B cell (primary cell): ENCODE results near the gene ERVW-1. TPM values are rescaled to one million over a fixed set of nuclear protein-coding genes. Genes with fewer than 3 reads are reported as not detected.
"Not testable (repeated sequence)": the region's sequence is repeated elsewhere in the genome, so short reads cannot be mapped to it uniquely, and the experiment has no call there.

Experiments used
- ATAC-seq: fragments of 200-7000 bp; cut with Tn5 transposase; one replicate; pipeline ENCODE4 v1.10.0; 2021; ENCODE audit warnings: low read depth, mild to moderate bottlenecking, moderate number of reproducible peaks, moderate library complexity
- CTCF ChIA-PET: fragments of 350-600 bp; sonication (Branson Sonifier 250); formaldehyde crosslinking; loops from one replicate; lab custom pipeline; 2021; ENCODE audit warnings: antibody characterized with exemption, inconsistent platforms; lab: Charles Lee
- POLR2A ChIA-PET: fragments of 350-600 bp; sonication (Branson Sonifier 250); formaldehyde crosslinking; loops from one replicate; lab custom pipeline; 2021; ENCODE audit warnings: antibody characterized with exemption; lab: Charles Lee
- DNase-seq: peaks from one replicate; pipeline ENCODE4 v3.0.0; 2013
- H2AFZ ChIP-seq: 2 replicates; pipeline ENCODE4 v1.6.1; 2012; ENCODE audit warnings: mild to moderate bottlenecking, low read depth, low read length; ENCODE audit not compliant: insufficient read depth, poor library complexity, severe bottlenecking
- H3K27ac ChIP-seq, 2 donors: 1 replicate in 1 of 2; 2 replicates in 1 of 2; pipeline ENCODE4 v1.5.1; 2012 to 2013; ENCODE audit warnings: low read length in 2 of 2, mild to moderate bottlenecking in 2 of 2, moderate library complexity in 1 of 2
- H3K27me3 ChIP-seq, 4 experiments: fragments of 200-600 bp in 1 of 4; sonication (generic) in 1 of 4; replicated peaks in 1 of 4; 1 replicate in 2 of 4; 2 replicates in 2 of 4; pipeline versions ENCODE4 v1.6.1 to v1.7.0; 2013 to 2016; ENCODE audit warnings: low read length in 3 of 4, mild to moderate bottlenecking in 2 of 4, mixed read lengths in 1 of 4, moderate library complexity in 1 of 4; ENCODE audit not compliant: insufficient read depth in 4 of 4, control insufficient read depth in 3 of 4; ENCODE audit errors: control extremely low read depth in 1 of 4
- H3K36me3 ChIP-seq, 2 experiments: replicated peaks in 1 of 2; 1 replicate in 1 of 2; 2 replicates in 1 of 2; pipeline versions ENCODE4 v1.6.1 to v1.7.1; 2013; ENCODE audit warnings: low read length in 1 of 2; ENCODE audit not compliant: insufficient read depth in 2 of 2, control insufficient read depth in 1 of 2; ENCODE audit errors: control extremely low read depth in 1 of 2, extremely low read depth in 1 of 2
- H3K4me1 ChIP-seq, 2 donors: fragments of 200-600 bp in 1 of 2; sonication (generic) in 1 of 2; 1 replicate in 1 of 2; 2 replicates in 1 of 2; pipeline versions ENCODE4 v1.5.1 to v1.6.1; 2013 to 2017; ENCODE audit warnings: low read length in 2 of 2; ENCODE audit not compliant: control insufficient read depth in 2 of 2, insufficient read depth in 2 of 2
- H3K4me2 ChIP-seq: replicated peaks from 2 replicates; pipeline ENCODE3; 2012; ENCODE audit warnings: mild to moderate bottlenecking, low read depth, low read length; ENCODE audit not compliant: poor library complexity, severe bottlenecking
- H3K4me3 ChIP-seq, 5 experiments: fragments of 200-600 bp in 1 of 5; sonication (generic) in 1 of 5; 1 replicate in 3 of 5; 2 replicates in 2 of 5; pipeline versions ENCODE4 v1.5.1 to v1.7.0; 2011 to 2016; ENCODE audit warnings: low read length in 4 of 5, mild to moderate bottlenecking in 4 of 5, low read depth in 2 of 5, control low read depth in 1 of 5, moderate library complexity in 1 of 5; ENCODE audit not compliant: insufficient read depth in 1 of 5; ENCODE audit errors: control extremely low read depth in 1 of 5, extremely low read depth in 1 of 5
- H3K79me2 ChIP-seq: fragments of 200-600 bp; sonication (generic); one replicate; pipeline ENCODE4 v1.6.0; 2016; ENCODE audit warnings: low read length; ENCODE audit not compliant: control insufficient read depth, insufficient read depth
- H3K9ac ChIP-seq: fragments of 200-600 bp; sonication (generic); 2 replicates; pipeline ENCODE4 v1.6.1; 2017; ENCODE audit warnings: mild to moderate bottlenecking, low read length, moderate library complexity
- H3K9me3 ChIP-seq, 3 donors: one replicate each; pipeline versions ENCODE4 v1.6.1 to v1.7.1; 2013; ENCODE audit warnings: low read length in 2 of 3; ENCODE audit not compliant: control insufficient read depth in 2 of 3, insufficient read depth in 1 of 3; ENCODE audit errors: control extremely low read depth in 1 of 3
- H4K20me1 ChIP-seq: 2 replicates; pipeline ENCODE4 v1.6.0; 2012; ENCODE audit warnings: mild to moderate bottlenecking, low read length; ENCODE audit not compliant: insufficient read depth, control insufficient read depth, poor library complexity, severe bottlenecking
- H3K27ac Mint-ChIP-seq: one replicate; pipeline ENCODE4 v1.8.0; 2021; ENCODE audit warnings: mixed read lengths
- H3K27me3 Mint-ChIP-seq: one replicate; pipeline ENCODE4 v1.8.0; 2021; ENCODE audit warnings: mixed read lengths
- H3K4me1 Mint-ChIP-seq: one replicate; pipeline ENCODE4 v1.8.0; 2021; ENCODE audit warnings: mixed read lengths
- H3K4me3 Mint-ChIP-seq: one replicate; pipeline ENCODE4 v1.8.0; 2021; ENCODE audit warnings: mixed read lengths
- H3K9me3 Mint-ChIP-seq: one replicate; pipeline ENCODE4 v1.8.0; 2022; ENCODE audit warnings: mixed read lengths; ENCODE audit not compliant: insufficient read depth
- EZH2 ChIP-seq: IDR thresholded peaks from 2 replicates; pipeline ENCODE4 v1.6.1; 2012; ENCODE audit warnings: borderline replicate concordance, low read depth, mild to moderate bottlenecking, moderate library complexity, low read length; ENCODE audit not compliant: insufficient read depth, poor library complexity, severe bottlenecking
- WGBS: methylation state at CpG from one replicate; pipeline ENCODE4 v1.1.5; 2013; ENCODE audit warnings: missing lambda C conversion rate; ENCODE audit not compliant: insufficient coverage; 5-methylcytosine and 5-hydroxymethylcytosine counted together
- intact Hi-C: fragments of 100-400 bp; cut with micrococcal nuclease; formaldehyde crosslinking; loops from one replicate; pipeline ENCODE4 v1.10.0; 2022
- polyA plus RNA-seq: library from polyadenylated mRNA; depleted of rRNA; stranded (reverse); fragments of >200 nt; gene quantifications from 2 replicates; pipeline ENCODE4 v1.2.3, GENCODE V29; 2012
- total RNA-seq, 2 donors: library from RNA; stranded (reverse); fragments of 120-200 nt in 1 of 2; gene quantifications; 1 replicate in 1 of 2; 2 replicates in 1 of 2; pipeline versions ENCODE4 v1.2.3 to v1.2.4, GENCODE V29; 2013 to 2022
- TF ChIP-seq, protein P1 (sequence below): fragments of 200-600 bp; IDR thresholded peaks from one replicate; pipeline ENCODE4 v1.8.0; 2022; ENCODE audit warnings: antibody characterized with exemption, mild to moderate bottlenecking

Gene ERVW-1
- total and polyA plus RNA-seq, 2 donors (not counting 1 experiment from before 2014, with no cell fraction given): not detected

DNA sequence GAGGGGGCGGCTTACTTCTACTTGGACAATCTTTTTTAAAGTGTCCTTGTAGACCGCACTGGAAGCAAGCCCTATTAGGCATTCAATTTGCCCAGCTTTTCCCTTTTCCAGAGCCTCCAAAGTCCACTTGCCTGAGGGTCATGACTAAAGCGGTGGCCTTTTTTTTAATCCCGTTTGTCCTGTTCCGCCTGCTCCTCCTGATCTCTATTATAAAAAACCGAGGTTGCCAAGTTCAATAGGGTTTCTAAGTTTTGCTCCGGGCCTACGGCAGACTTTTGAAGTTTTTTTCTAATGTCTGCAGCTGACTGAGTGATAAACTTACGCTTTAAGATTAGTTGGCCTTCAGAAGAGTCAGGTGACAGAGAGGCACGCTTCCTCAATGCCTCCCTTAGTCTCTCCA, 3.8 kb downstream of the ERVW-1 start:
- H3K4me1 ChIP-seq, H3K27me3 Mint-ChIP-seq, H3K9me3 ChIP-seq, POLR2A ChIA-PET, H3K4me1 Mint-ChIP-seq, H3K79me2 ChIP-seq, H4K20me1 ChIP-seq, H3K4me3 Mint-ChIP-seq, H3K4me3 ChIP-seq, ATAC-seq, H3K4me2 ChIP-seq, H2AFZ ChIP-seq, intact Hi-C loops, CTCF ChIA-PET, H3K27me3 ChIP-seq, H3K9ac ChIP-seq, H3K27ac ChIP-seq, DNase-seq, H3K36me3 ChIP-seq, H3K9me3 Mint-ChIP-seq, H3K27ac Mint-ChIP-seq: not testable (repeated sequence)
- 99% methylated on average over 9 of the region's 10 CpGs for WGBS

DNA sequence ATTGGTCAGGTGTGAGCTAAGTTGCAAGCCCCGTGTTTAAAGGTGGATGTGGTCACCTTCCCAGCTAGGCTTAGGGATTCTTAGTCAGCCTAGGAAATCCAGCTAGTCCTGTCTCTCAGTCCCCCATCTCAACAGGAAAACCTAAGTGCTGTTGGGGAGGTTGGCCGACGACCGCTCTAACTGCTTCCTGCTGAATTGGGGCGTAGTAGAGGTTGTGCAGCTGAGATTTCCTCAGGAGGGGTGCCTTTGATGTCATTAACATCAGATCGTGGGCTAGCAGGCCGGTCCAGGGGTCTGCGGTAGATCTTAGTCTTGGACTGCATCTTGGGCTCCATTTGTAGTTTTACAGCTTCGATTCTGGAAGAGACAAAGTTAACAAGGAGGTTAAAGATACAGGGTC, 9.2 kb downstream of the ERVW-1 start:
- H3K36me3 ChIP-seq, H3K4me3 ChIP-seq, H3K4me1 ChIP-seq, intact Hi-C loops, H3K27me3 Mint-ChIP-seq, H3K27me3 ChIP-seq, ATAC-seq, H3K4me2 ChIP-seq, POLR2A ChIA-PET, DNase-seq, H3K27ac Mint-ChIP-seq, H3K9ac ChIP-seq, H3K9me3 Mint-ChIP-seq, H3K4me3 Mint-ChIP-seq, H3K27ac ChIP-seq, H3K4me1 Mint-ChIP-seq, CTCF ChIA-PET, H3K79me2 ChIP-seq, H2AFZ ChIP-seq, H4K20me1 ChIP-seq: not testable (repeated sequence)
- H3K9me3 ChIP-seq: peaks cover 0 to 11% (median 0%) of the 10 kb centered on the region in 3 donors
- WGBS: 95% methylated on average over 7 of the region's 9 CpGs

DNA sequence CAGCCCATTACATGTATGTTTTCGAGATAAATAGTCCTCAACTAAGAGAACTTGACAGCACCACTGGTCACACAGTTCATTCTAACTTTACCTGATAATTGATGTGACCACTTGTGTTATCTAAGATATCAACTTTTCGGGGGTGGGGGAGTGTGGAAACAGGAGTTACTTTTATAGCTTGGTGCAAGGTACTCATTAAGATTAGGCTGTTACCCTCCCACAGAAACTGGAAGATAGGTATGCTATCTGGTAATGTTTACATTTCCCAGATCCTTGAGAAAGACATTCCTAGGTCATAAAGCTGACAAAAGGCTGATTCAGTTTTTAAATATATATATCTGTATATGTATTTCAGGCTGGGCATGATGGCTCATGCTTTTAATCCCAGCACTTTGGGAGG, 11.1 kb downstream of the ERVW-1 start:
- ChIA-PET CTCF (no interaction called here), POLR2A (no interaction called here)
- H3K27ac ChIP-seq: no peak overlapping the region
- H3K4me2 ChIP-seq: no peak overlapping the region
- H3K9me3 ChIP-seq: peaks cover 0 to 11% (median 0%) of the 10 kb centered on the region in 3 donors
- H3K27me3 ChIP-seq: no peaks in the 10 kb centered on the region
- no peaks in the 10 kb centered on the region for H3K36me3 ChIP-seq
- no peaks in the 10 kb centered on the region for H4K20me1 ChIP-seq
- H3K4me3 ChIP-seq: no peak overlapping the region
- H3K4me1 ChIP-seq: no peaks in the 10 kb centered on the region
- TF ChIP-seq, protein P1, sequence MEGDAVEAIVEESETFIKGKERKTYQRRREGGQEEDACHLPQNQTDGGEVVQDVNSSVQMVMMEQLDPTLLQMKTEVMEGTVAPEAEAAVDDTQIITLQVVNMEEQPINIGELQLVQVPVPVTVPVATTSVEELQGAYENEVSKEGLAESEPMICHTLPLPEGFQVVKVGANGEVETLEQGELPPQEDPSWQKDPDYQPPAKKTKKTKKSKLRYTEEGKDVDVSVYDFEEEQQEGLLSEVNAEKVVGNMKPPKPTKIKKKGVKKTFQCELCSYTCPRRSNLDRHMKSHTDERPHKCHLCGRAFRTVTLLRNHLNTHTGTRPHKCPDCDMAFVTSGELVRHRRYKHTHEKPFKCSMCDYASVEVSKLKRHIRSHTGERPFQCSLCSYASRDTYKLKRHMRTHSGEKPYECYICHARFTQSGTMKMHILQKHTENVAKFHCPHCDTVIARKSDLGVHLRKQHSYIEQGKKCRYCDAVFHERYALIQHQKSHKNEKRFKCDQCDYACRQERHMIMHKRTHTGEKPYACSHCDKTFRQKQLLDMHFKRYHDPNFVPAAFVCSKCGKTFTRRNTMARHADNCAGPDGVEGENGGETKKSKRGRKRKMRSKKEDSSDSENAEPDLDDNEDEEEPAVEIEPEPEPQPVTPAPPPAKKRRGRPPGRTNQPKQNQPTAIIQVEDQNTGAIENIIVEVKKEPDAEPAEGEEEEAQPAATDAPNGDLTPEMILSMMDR: no peak
- TF ChIP-seq EZH2: no peak
- intact Hi-C loops: no loop called here
- H3K9me3 Mint-ChIP-seq: peaks cover 2% of the 10 kb centered on the region
- H2AFZ ChIP-seq: no peak overlapping the region
- WGBS: no CpG with 5 or more reads among the region's 2 CpGs
- H3K4me1 Mint-ChIP-seq: no peaks in the 10 kb centered on the region
- ATAC-seq (no peak), DNase-seq (no peak)
- no peak overlapping the region for H3K9ac ChIP-seq
- H3K27ac Mint-ChIP-seq: no peak overlapping the region
- no peaks in the 10 kb centered on the region for H3K27me3 Mint-ChIP-seq
- H3K4me3 Mint-ChIP-seq: no peak overlapping the region
- H3K79me2 ChIP-seq: no peaks in the 10 kb centered on the region
